Bone marrow (tissue), 2 donors: ENCODE measurements around the gene IFNL1.
"Not testable (repeated sequence)": the region's sequence is repeated elsewhere in the genome, so short reads cannot be mapped to it uniquely, and the experiment has no call there.

ENCODE experiments used
- DNase-seq, 2 donors: peaks; one replicate each; lab custom pipeline; 2025; lab: John Stamatoyannopoulos, UW

IFNL1 gene

GRCh38 chr19:39270036-39270871, 26.0 kb upstream of the IFNL1 start:
- no peak for DNase-seq

DNA sequence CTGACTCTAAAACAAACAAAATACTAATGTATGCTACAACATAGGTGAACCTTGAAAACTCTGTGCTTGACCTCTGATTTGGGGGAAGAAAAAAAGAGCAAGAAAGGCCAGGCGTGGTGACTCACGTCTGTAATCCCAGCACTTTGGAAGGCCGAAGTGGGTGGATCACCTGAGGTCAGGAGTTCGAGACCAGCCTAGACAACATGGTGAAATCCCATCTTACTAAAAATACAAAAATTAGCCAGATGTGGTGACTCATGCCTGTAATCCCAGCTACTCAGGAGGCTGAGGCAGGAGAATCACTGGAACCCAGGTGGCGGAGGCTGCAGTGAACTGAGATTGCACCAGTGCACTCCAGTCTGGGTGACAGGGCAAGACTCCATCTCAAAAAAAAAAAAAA, 22.3 kb upstream of the IFNL1 start:
- DNase-seq = not testable (repeated sequence)

DNA sequence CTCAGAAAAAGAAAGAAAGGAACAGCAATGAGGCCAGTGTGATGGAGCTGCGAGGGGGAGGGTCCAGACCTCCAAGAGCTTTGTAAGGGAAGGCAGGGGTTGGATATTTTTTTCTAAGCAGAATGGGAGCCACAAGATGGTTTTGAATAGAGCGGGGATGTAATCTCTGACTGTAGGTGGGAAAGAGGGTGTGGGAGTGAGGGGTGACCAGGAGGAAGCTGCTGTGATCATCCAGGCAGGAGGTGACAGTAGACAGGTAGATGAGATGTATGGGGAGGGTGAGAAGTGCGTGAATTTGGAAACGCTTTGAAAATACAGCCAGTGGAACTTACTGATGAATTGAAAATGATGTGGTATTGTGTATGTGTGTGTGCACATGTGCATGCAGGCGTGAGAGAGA, 20.6 kb upstream of the IFNL1 start:
- no peak for DNase-seq

DNA sequence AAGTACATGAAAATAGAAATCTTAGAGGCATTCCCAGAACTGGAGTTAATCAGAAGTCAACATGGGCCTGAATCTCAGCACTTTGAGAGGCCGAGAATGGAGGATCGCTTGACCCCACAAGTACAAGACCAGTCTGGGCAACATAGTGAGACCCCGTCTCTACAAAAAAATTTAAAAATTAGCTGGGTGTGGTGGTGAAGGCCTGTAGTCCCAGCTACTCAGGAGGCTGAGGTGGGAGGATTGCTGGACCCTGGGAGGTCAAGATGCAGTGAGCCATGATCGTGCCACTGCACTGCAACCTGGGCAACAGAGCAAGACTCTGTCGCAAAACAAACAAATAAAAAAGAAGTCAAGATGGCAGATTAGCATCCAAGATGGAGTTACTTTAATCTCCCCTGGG, 19.5 kb upstream of the IFNL1 start:
- no peak for DNase-seq

DNA sequence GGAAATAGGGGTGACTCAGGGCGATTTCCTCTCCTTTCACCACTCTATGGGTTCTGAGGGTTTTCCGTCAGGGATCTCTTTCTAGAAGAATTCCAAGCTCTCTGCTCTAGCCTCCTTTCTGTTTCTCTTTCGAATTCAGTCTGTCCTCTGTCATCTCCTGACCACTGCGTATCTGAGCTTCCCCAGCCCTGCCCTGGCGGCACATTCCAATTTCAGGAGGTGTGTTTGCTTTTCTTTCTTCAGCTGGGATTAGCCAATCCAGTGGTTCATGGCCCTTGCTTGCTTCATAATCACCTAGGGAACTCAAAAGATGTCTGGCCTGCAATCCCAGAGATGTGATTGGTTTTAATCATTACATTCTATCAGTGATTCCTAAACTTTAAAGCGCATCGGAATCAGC, 18.6 kb upstream of the IFNL1 start:
- DNase-seq = no peak

DNA sequence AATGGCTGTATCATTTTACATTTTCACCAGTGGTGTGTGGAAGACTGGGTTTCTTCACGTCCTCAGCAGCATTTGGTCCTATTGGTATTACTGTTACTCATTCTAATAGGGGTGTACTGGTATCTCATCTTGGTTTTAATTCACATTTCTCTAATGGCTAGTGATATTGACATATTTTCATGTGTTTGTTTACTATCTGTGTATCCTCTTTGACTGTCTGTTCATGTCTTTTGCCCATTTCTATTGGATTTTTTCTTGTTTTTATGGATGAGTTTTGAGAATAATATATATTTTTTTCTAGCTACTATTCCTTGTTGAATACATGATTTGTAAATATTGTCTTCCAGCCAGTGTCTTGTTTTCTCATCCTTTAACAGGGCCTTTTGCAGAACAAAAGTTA, 14.2 kb upstream of the IFNL1 start:
- no peak for DNase-seq

GRCh38 chr19:39284032-39284431, 12.2 kb upstream of the IFNL1 start:
- no peak for DNase-seq

GRCh38 chr19:39293394-39293793, 2.8 kb upstream of the IFNL1 start:
- no peak for DNase-seq

DNA sequence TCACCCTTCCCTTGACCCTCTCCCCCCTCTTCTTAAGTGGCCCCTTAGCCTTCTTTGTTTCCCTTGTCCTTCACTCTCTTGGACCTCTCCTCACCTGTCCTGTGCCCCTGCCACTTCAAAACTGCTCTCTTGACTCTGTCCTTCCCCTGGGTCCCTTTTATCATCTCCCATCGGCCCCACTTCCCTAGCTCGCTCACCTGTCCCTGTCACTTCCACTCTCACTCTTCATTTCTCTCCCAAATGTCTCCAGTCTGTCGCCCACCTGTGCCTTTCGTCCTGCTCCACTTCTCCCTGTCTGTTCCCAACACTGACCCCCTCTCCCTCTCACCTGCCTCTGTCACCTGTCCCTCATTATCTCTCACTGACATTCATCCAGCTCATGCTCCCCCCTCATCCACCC, 699 bp downstream of the IFNL1 start:
- DNase-seq = no peak

DNA sequence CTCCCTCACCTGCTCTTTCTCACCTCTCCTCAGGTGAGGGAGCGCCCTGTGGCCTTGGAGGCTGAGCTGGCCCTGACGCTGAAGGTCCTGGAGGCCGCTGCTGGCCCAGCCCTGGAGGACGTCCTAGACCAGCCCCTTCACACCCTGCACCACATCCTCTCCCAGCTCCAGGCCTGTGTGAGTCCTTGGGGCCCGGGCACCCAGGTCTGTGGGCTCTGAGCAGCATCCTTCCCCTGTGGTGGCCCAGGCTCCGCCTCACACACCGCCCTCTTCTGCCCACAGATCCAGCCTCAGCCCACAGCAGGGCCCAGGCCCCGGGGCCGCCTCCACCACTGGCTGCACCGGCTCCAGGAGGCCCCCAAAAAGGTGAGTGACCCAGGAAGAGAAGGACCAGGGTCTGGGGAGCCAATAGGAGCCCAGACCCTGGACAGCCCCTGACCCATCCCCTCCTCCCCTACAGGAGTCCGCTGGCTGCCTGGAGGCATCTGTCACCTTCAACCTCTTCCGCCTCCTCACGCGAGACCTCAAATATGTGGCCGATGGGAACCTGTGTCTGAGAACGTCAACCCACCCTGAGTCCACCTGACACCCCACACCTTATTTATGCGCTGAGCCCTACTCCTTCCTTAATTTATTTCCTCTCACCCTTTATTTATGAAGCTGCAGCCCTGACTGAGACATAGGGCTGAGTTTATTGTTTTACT, 1.9 kb downstream of the IFNL1 start:
- no peak for DNase-seq

DNA sequence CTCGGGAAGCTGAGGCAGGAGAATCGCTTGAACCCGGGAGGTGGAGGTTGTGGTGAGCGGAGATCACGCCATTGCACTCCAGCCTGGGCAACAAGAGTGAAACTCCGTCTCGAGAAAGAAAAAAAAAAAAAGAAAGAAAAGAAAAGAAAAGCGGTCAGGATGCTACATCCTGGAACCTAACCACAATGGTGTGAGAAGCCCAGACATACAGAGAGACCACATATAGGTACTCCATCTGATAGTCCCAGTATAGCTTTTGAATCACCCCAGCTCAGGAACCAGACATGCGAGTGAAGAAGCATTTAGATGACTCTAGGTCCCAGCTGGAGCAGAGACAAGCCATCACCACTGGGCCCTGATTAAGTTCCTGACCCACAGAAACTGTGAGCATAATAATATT, 3.2 kb downstream of the IFNL1 start:
- DNase-seq = no peak

GRCh38 chr19:39299832-39300231, 3.6 kb downstream of the IFNL1 start:
- DNase-seq = no peak

- no peak for DNase-seq
These were observed 4.8 kb downstream of the IFNL1 start for GRCh38 chr19:39301021-39301420.

DNA sequence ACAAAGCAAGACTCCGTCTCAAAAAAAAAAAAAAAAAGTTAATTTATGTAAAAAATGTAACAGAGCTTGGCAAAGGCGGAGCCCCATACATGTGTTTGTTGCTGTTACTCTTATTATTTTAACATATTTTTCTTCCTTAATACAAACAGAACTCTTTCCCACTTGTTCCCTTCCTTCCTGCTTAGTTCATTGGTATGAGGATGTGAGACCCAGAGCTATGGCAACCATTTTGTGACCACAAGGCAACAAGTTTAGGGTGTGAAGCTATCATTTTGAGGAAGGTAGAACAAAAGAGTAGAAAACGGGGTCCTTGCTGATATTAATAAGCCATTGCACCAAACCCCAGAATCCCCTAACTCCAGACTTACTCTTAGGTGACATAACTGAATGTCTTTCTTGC, 5.4 kb downstream of the IFNL1 start:
- DNase-seq = no peak

DNA sequence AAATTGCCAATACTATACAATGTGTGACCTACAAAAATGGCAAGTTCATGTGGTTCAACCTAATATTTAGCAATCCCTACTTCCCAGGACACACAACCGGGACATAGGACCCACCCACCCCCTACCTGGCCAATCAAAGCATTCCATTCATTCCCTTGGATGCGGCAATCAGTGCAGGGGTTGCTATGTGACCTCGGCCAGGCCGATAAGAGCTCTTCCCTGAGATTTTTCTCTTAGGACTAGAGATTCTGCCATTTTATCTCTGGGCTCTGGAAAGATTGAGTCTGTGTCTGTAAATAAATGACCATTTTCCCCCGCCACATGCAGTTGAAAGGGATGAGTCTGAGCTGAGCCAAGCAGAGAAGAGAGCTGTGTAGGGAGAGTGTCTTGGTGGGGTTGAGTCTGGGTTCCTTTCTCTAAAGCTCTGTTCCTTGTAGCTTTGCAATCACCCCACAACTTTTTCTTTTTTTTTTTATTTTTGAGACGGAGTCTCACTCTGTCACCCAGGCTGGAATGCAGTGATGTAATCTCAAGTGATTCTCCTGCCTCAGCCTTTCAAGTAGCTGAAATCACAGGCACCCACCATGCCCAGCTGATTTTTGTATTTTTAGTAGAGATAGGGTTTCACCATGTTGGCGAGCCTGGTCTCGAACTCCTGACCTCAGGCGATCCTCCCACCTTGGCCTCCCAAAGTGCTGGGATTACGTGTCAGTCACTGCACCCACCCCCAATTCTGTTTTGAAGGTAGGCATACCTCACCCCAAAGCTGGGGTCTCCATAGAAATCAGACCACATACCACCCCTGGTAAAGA, 7.4 kb downstream of the IFNL1 start:
- DNase-seq = no peak

- no peak for DNase-seq
These were observed 7.9 kb downstream of the IFNL1 start for GRCh38 chr19:39304185-39304513.

DNA sequence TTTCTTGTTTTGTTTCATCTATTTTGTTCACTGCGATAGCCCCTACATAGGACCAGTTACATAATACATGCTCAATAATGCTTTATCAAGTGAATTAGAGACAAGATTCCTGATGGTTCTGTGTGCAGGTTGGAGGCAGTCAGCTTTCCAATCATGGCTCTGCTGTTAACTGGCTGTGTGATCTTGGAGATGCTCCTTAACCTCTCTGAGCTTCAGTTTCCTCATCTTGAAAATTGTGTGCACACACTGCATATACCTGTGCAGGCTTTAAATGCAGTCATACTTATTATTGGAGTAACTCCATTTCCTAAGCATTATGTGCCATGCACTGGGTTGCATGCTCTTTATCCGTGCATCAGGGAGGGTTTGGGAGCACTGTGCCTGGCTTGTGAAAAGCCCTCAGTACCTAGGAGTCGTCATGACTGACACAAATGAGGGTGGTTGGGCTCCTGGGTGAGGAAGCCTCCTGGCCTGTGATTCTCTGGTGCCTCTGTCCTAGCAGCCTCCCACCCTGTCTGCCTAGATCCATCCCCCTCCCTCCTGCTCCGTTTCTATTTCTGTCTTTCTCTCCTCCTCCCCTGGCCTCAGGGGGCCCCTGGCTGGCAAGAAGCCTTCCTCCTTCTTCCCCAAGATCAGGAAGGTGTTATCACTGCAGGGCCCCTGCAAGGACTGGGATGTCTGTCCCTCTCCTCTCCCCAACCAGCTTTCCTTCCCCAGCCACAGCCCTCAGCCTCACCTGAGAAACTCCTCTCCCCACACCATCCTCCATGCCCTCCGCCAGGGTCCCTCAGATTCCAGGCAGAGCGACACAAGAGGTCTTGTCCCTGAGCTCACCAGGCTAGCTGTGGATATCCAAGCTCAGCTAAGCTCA, 8.7 kb downstream of the IFNL1 start:
- no peak for DNase-seq

DNA sequence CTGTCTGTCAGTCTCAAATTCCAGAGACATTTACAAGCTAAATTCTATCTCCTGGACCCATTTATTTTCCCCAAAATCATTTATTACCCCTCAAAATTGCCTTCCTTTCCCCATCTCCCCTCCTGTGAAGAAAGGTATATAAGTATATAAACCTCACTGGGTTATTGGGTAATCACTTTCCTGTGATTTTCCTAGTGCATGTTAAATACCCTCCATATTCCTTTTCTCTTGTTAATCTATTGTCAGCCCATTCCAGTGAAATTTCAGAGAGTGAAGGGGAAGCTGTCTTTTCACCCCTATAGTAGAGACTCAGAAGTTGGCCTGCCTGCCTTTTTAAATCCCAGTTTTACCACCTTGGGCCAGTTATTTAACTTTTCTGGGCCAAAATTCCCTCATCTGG, 9.9 kb downstream of the IFNL1 start:
- DNase-seq = no peak

- no peak for DNase-seq
These were observed 11.0 kb downstream of the IFNL1 start for GRCh38 chr19:39307046-39307821.

DNA sequence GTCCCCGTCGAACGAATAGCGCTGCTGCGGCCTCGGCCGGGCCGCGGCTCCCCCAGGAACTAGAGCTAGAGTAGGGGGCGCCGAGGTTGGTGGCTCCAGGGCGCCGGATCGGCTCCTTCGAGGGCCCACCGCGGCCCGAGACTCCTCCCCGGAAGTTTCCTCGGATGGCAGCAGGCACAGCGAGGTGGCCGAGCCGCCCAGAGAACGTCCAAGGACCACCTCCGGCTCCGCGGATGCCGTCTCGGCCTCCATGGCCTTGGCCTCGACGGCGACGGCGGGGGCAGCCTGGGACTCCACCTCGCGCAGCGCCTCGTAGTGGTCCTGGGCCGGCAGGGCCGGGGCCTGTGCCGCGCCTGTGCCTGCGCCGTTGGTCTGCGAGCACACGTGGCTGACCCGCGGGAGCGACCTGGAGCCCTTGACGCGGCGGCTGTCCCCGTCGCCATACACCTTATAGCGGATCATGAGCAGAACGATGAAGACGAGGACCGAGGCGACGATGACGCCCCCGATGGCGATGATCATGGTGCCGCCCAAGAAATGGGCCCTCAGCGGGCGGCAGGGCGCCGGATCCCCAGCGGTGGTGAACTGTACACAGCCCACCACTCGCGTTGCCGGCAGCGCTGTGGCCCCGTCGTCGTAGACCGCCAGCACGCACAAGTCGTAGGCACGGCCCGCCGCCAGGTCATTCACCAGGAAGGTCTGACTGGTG, 11.8 kb downstream of the IFNL1 start:
- DNase-seq = no peak
